Activated naive CD8-positive, alpha-beta T cell treated with anti-CD3 and anti-CD28 coated beads for 36 hours (primary cell): ENCODE results near the gene UBE3B. TPM values are rescaled to one million over a fixed set of nuclear protein-coding genes. Genes with fewer than 3 reads are reported as not detected.

Experiments used
- DNase-seq: peaks from one replicate; pipeline ENCODE4 v3.0.0; 2021
- H3K27ac Mint-ChIP-seq: one replicate; pipeline ENCODE4 v1.8.0; 2022; ENCODE audit warnings: mild to moderate bottlenecking, moderate library complexity, mixed read lengths
- H3K27me3 Mint-ChIP-seq: one replicate; pipeline ENCODE4 v1.8.0; 2022; ENCODE audit warnings: mild to moderate bottlenecking, mixed read lengths
- H3K36me3 Mint-ChIP-seq: one replicate; pipeline ENCODE4 v1.8.0; 2021; ENCODE audit warnings: mild to moderate bottlenecking, mixed read lengths
- H3K4me1 Mint-ChIP-seq: one replicate; pipeline ENCODE4 v1.8.0; 2021; ENCODE audit warnings: mixed read lengths
- H3K4me3 Mint-ChIP-seq: one replicate; pipeline ENCODE4 v1.8.0; 2022; ENCODE audit warnings: mild to moderate bottlenecking, moderate library complexity, mixed read lengths
- H3K9me3 Mint-ChIP-seq: one replicate; pipeline ENCODE4 v1.8.0; 2022; ENCODE audit warnings: mixed read lengths
- total RNA-seq, 2 experiments: library from RNA; stranded (reverse); gene quantifications; one replicate each; pipeline ENCODE4 v1.2.3, GENCODE V29; 2021

Gene UBE3B
- total RNA-seq, 2 experiments from 2014 or later: 23.4 to 23.5 TPM

DNA sequence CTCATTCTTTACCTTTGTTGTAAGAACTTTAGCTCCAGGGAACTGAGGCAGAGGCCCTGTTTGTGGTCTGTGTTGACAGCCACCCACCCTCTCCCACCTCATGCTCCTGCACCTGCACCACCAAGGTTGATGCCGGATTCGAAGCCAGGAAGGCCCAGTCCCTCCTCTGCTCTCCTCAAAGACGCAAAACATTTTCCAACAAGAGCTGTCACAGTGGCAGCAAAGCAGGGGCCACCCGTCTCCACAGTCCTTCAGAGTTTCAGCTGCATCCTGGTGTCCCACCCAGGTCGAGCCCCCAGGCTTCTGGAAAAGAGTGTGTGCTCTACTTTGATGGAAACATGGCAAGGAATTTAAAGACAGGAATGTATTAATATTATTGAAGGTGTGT is 58.4 kb downstream of the UBE3B start:
- Mint-ChIP-seq H3K36me3 (no peaks in the 10 kb centered on the region), H3K4me1 (no peaks in the 10 kb centered on the region)

DNA sequence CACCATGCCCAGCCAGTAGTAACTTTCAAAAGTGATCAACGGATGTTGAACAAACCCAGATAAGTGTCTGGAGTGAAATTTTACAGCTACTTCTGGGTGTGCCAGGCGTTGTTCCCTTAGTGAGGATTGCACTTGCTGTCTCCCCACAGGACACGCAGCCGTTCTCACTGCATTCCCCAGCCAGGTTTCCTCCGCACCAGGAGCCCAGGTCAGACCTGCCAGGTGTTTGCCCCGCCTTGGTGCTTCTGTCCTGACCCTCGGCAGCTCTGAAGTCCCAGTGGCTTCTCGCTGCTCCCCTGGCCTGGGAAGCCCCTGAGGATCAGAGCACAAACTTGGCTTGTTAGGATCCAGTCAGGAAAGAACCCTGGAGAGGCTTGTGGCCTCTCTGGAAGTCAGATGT is 59.7 kb downstream of the UBE3B start:
- Mint-ChIP-seq H3K36me3 (no peaks in the 10 kb centered on the region), H3K27me3 (no peaks in the 10 kb centered on the region)

More for the DNA sequence above, 58.4 kb downstream of the UBE3B start:
- Mint-ChIP-seq H3K4me3 (no peak overlapping the region), H3K27ac (no peak overlapping the region), H3K9me3 (no peaks in the 10 kb centered on the region), H3K27me3 (no peaks in the 10 kb centered on the region)
- no peak for DNase-seq

DNA sequence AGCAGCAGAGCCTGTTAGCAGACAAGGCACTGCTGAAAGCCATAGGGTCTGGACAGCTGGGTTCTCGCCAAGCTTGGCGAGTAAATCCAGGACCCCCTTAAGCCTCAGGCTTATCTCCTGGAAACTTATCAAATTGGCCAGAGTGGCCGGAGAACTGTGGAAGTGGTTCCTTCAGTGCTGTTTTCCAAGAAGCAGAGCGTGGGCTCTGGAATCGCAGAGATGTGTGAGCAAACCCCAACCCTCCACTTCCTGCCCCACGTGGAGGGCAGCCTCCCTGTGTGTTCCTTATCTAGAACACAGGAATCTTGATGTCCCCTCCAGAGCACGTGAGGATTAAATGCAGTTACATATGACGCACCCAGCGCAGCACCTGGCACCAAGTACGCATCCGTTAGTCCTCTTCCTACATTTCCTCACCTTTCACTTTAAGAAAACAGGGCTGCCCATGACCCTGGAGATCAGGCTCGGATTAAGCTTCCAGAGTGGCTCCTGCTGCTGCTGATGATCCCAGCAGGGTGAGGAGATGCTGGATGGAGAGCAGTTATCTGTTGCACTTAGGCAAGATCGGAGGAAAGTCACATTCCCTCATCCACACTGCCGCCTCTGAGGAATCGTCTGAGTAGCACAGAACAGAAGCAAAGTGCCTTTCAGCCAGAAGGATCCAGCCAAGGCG is 60.9 kb downstream of the UBE3B start:
- no peak for DNase-seq
- no peaks in the 10 kb centered on the region for H3K27me3 Mint-ChIP-seq

More for the DNA sequence above, 59.7 kb downstream of the UBE3B start:
- no peak for DNase-seq
- Mint-ChIP-seq H3K9me3 (no peaks in the 10 kb centered on the region), H3K27ac (no peak overlapping the region), H3K4me3 (no peak overlapping the region), H3K4me1 (no peaks in the 10 kb centered on the region)

DNA sequence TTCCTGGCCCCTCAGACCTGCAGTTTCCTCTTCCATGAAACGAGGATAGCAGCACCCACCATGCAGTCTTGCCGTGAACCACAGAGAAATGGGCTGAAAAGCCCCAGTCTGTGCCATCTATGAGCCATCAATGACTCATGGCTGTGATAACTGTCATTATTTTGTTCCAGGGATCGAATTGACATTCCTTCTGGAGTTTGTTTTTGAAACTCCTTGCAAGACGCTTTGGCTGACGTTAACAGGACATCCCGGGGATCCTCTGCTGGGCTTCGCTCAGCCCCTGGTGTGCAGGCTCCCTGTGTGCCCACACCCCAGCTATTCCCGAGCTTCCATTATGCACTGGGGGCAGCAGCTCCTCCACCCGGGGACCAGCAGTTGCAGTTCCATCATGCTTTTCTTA is 62.1 kb downstream of the UBE3B start:
- Mint-ChIP-seq H3K36me3 (peaks cover 1% of the 10 kb centered on the region), H3K9me3 (no peaks in the 10 kb centered on the region), H3K27ac (no peak overlapping the region), H3K27me3 (no peaks in the 10 kb centered on the region), H3K4me1 (no peaks in the 10 kb centered on the region), H3K4me3 (no peak overlapping the region)
- no peak for DNase-seq

More for the DNA sequence above, 60.9 kb downstream of the UBE3B start:
- no peaks in the 10 kb centered on the region for H3K36me3 Mint-ChIP-seq
- H3K9me3 Mint-ChIP-seq: no peaks in the 10 kb centered on the region
- no peaks in the 10 kb centered on the region for H3K4me1 Mint-ChIP-seq
- no peak overlapping the region for H3K27ac Mint-ChIP-seq
- H3K4me3 Mint-ChIP-seq: no peak overlapping the region

DNA sequence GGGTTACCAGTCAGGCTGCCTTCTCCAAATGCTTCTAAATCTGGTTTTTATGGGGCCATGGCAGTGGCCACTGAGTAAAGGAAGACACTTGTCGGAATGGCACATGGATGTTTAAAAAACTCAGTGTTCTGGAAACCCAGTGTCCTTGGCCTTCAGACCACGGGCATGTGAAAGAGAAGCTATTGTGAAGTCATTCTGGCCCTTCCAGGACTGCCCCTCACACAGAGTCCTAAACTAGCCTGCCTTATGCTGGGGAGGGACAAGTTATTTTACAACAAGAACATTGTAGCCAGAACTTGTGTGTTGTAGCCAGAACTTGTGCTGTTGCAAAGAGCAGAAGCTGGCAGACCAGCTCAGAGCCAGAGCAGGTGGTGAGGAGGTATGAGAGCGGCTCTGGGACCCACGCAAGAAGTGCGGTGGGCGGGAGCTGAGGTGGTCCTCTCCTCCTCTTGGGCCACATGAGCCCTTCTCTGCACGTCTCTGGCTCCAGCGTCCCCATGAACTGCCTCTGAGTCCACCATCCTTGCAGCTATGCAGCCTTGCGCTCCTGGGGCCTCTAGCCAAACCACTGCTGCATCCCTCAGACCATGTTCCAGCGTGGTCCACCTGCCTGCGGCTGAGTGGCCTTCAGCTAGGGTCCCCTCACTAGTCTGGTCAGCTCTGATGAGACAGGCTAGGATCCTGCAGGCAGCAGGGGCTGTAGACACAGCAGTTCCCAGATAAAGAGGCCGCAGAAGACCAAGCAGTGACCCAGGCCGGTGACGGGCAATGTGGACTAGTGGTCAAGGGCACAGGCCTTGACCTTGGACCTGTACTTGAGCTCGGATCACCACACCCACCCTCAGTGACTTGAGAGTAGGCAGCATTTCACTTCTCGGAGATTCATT is 63.3 kb downstream of the UBE3B start:
- Mint-ChIP-seq H3K9me3 (no peaks in the 10 kb centered on the region), H3K4me1 (peaks cover 5% of the 10 kb centered on the region), H3K36me3 (peaks cover 1% of the 10 kb centered on the region), H3K27ac (no peak overlapping the region), H3K27me3 (no peaks in the 10 kb centered on the region), H3K4me3 (no peak overlapping the region)
- DNase-seq: no peak

DNA sequence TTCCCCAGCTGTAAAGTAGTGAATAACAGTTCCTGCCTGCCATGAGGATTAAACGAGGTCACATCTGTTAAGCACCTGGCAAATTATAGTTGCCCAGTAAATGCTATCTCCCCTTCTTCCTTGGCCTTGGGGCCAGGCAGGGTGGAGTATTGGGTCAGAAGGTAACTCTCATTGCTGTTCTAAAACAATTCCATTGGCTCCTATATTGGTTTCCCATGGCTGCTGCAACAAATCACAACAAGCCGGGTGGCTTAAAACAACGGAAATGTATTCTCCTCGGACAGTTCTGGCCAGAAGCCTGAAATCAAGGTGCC is 63.9 kb downstream of the UBE3B start:
- no peak for DNase-seq
- no peaks in the 10 kb centered on the region for H3K27me3 Mint-ChIP-seq
- H3K4me1 Mint-ChIP-seq: peaks cover 5% of the 10 kb centered on the region
- H3K9me3 Mint-ChIP-seq: no peaks in the 10 kb centered on the region
- no peak overlapping the region for H3K4me3 Mint-ChIP-seq
- no peak overlapping the region for H3K27ac Mint-ChIP-seq
- peaks cover 1% of the 10 kb centered on the region for H3K36me3 Mint-ChIP-seq

DNA sequence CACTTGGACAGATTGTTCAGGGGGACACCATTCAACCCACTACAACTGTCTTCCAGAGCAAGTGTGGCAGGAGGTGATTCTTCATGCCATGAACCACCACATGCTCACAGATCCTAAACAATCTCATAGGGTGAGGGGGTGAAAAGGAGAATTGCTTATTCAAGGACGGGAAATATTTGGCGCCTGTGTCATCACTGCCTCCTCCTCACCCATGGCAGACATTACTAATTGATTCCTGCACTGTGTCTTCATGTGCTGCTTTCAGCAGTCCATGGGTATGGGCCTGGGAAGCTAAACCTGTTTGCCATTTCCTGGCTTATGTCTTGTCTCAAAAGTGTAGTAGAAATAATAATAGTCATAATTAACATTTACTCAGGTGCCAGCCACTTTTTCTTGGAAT is 64.6 kb downstream of the UBE3B start:
- Mint-ChIP-seq H3K36me3 (peaks cover 1% of the 10 kb centered on the region), H3K4me3 (no peak overlapping the region), H3K27ac (no peak overlapping the region), H3K27me3 (peaks cover 4% of the 10 kb centered on the region), H3K9me3 (no peaks in the 10 kb centered on the region), H3K4me1 (peaks cover 5% of the 10 kb centered on the region)
- no peak for DNase-seq

DNA sequence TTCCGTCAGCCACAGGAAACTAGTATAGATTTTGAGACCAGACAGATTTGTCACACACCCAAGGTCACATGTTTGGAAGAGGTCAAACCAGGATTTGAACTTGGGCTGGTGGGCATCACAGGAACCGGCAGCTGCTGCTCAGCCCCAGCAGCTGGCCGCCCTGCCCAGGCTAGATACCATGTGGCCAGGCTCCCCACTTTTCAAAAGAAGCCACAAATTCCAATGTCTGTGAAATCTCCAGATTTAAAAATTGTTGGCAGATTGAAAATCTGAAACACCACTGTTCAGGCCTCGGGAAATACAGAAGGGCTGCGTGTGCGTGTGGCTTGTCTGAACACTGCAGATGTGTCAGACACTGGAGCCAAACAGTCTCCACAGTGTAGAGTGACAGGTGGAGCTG is 65.4 kb downstream of the UBE3B start:
- peaks cover 5% of the 10 kb centered on the region for H3K4me1 Mint-ChIP-seq

DNA sequence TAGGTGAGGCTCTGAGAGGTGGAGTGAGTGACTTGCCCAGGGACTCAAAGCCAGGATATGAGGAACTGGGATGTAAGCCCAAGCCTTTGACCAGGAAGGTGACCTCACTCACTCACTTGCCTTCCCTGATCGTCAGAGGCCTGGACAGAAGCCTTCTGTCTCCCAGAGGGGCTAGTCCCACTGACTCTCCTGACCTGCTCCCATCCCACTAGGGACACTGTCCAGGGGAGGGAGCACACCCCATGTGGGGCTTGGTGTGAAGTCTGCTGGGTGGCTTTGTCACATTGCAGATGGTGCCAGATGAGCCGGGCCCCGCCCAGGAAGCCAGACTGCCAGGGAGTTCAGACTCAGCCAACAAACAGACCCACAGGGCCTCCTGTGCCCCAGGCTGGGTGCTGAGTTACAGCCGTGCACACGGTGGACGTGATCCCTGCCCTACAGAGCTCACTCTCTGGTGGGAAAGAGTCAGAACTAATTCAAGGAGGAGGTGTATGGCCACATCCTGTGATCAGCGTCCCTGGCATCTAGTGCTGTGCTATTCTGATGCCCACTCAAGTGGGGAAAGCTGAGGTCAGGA is 67.6 kb downstream of the UBE3B start:
- no peak for DNase-seq
- no peaks in the 10 kb centered on the region for H3K9me3 Mint-ChIP-seq
- H3K36me3 Mint-ChIP-seq: peaks cover 1% of the 10 kb centered on the region
- H3K27me3 Mint-ChIP-seq: peaks cover 21% of the 10 kb centered on the region
- no peak overlapping the region for H3K4me3 Mint-ChIP-seq
- H3K27ac Mint-ChIP-seq: no peak overlapping the region
- peaks cover 5% of the 10 kb centered on the region for H3K4me1 Mint-ChIP-seq

More for the DNA sequence above, 65.4 kb downstream of the UBE3B start:
- H3K4me3 Mint-ChIP-seq: no peak overlapping the region
- DNase-seq: no peak
- H3K27ac Mint-ChIP-seq: no peak overlapping the region
- H3K9me3 Mint-ChIP-seq: no peaks in the 10 kb centered on the region
- peaks cover 13% of the 10 kb centered on the region for H3K27me3 Mint-ChIP-seq
- peaks cover 1% of the 10 kb centered on the region for H3K36me3 Mint-ChIP-seq

DNA sequence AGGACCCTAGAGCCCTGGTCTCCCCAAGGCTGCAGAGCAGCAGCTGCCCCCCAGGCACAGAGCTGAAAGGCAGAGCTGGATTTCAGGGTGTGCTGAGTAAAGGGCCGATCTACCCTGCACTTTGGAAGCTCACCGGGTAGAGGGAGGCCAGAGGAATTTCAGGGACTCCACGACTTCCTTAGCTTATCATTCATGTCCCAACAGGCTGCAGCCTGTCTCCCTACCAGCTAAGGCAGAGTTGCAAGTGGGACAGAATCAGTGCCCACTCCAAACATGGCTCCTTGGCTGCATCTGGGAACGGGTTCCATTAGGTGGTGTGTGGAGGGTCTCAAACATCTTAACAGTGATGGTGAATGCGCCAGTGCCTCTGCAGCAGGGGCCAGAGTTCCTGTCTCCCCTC is 68.4 kb downstream of the UBE3B start:
- no peak overlapping the region for H3K4me3 Mint-ChIP-seq
- DNase-seq: no peak
- H3K27me3 Mint-ChIP-seq: peaks cover 21% of the 10 kb centered on the region
- H3K36me3 Mint-ChIP-seq: peaks cover 1% of the 10 kb centered on the region
- no peaks in the 10 kb centered on the region for H3K9me3 Mint-ChIP-seq
- H3K4me1 Mint-ChIP-seq: peaks cover 5% of the 10 kb centered on the region
- no peak overlapping the region for H3K27ac Mint-ChIP-seq

DNA sequence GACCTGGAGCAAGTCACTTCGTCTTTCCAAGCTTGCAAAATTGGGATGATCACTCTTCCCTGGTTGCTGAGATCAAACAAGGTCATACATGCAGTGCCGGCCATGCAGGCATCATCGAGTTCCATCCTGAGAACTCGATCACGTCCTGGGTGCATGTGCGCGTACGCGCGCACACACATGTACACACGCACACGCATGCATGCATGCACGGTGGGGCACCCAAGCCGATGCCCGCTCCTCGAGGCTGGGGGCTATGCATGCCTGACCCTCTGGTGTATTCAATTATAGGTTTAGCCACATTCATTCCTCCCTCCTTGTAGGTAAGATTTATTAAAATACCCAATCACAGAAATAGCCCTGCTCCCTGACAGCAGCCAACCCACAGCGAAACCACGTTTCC is 69.9 kb downstream of the UBE3B start:
- Mint-ChIP-seq H3K36me3 (peaks cover 1% of the 10 kb centered on the region), H3K27ac (no peak overlapping the region), H3K4me1 (peaks cover 5% of the 10 kb centered on the region), H3K9me3 (no peaks in the 10 kb centered on the region), H3K27me3 (peaks cover 21% of the 10 kb centered on the region), H3K4me3 (no peak overlapping the region)
- DNase-seq: no peak

DNA sequence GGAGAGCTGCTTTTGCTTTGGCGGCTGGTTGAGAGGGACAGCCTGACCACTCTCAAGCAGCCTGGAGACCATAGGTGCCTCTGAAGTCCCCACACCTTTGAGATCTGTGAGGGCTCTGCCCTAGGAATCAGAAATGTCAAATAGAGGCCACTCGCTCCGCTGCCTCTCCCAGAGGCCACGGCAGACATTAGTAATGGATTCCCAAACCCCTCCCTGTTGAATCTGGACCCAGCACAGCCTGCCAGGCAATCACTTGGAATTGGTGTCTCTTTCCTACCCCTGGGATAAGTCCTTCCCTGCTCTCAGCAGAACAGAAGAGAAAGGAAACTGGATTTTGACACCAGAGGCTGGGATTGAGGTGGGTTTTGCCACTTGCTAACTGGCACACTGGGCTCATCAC is 70.8 kb downstream of the UBE3B start:
- H3K9me3 Mint-ChIP-seq: no peaks in the 10 kb centered on the region
- peaks cover 1% of the 10 kb centered on the region for H3K36me3 Mint-ChIP-seq
- H3K4me3 Mint-ChIP-seq: no peak overlapping the region
- no peak for DNase-seq
- peaks cover 5% of the 10 kb centered on the region for H3K4me1 Mint-ChIP-seq
- peaks cover 21% of the 10 kb centered on the region for H3K27me3 Mint-ChIP-seq
- no peak overlapping the region for H3K27ac Mint-ChIP-seq

DNA sequence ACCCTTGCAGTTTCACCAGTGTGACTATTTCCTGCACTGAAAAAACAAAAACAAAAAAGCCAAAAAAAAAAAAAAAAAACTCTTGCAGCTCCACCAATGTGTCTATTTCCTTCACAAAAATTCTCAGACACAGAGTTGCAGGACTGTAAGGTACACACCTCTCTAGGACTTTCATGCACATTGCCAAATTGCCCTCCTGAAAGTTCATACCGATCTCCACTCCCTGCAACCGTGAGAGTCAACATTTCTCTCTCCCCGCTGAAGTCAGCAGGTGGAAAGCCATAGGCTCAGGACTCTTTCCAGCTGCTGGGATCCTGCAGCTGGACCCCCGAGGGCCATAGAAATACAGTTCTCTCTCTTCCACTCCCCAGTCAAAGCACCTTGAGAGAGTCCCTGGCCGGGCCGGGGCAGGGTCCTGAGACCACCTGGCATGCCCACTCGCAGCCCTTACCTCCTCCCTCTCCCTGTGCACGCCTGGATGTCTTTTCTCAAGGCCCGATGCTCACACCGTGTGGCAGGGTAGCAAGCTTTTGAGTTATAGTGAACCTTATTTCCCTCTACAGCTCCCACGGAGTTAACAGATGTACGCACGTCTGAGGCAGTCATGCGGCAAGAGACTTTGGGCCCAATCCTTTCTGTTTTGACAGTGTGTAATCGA is 72.3 kb downstream of the UBE3B start:
- DNase-seq: no peak
- H3K27ac Mint-ChIP-seq: no peak overlapping the region
- peaks cover 5% of the 10 kb centered on the region for H3K4me1 Mint-ChIP-seq
- H3K36me3 Mint-ChIP-seq: no peaks in the 10 kb centered on the region
- H3K27me3 Mint-ChIP-seq: peaks cover 21% of the 10 kb centered on the region
- no peaks in the 10 kb centered on the region for H3K9me3 Mint-ChIP-seq
- H3K4me3 Mint-ChIP-seq: no peak overlapping the region

DNA sequence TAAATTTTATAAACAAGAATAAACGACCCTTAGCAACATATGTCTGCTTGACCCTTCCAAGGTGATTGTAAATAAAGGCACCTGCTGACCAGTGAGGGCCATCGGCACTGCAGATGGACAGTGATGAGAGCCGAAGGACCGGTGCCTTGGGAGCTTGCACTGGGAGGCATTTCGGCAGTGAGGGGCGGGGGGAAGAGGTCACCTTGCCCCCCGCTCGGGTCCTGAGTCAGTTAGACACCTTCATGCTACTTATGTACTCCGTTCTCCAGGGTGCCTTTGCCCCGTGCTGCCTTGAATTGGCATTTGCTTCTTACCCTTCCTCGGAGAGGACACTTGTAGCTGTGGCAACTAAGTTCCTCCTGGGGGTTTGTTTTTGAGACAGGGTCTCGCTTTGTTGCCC is 72.8 kb downstream of the UBE3B start:
- DNase-seq: no peak
- no peak overlapping the region for H3K4me3 Mint-ChIP-seq
- peaks cover 21% of the 10 kb centered on the region for H3K27me3 Mint-ChIP-seq
- H3K9me3 Mint-ChIP-seq: no peaks in the 10 kb centered on the region
- H3K27ac Mint-ChIP-seq: no peak overlapping the region
- peaks cover under 1% of the 10 kb centered on the region for H3K4me1 Mint-ChIP-seq
- H3K36me3 Mint-ChIP-seq: no peaks in the 10 kb centered on the region

DNA sequence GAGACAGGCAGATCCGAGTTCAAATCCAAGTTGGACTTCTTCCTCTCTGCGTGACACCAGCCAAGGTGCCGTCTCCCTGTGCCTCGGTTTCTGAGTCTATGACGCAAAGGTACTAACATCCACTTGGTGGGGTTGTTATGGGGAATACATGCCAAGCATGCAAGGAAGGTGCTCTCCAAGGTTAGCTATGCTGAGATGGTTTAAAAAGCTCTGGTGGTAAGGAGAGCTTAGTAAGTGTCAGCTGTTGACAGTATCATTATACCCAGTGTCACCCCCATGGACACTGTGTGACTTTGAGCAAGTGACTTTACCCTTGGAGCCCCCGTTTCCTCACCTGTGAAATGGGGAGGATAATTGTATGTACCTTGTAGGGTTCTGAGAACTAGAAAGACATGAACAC is 73.7 kb downstream of the UBE3B start:
- Mint-ChIP-seq H3K9me3 (no peaks in the 10 kb centered on the region), H3K4me1 (no peaks in the 10 kb centered on the region), H3K4me3 (no peak overlapping the region), H3K36me3 (no peaks in the 10 kb centered on the region), H3K27me3 (peaks cover 21% of the 10 kb centered on the region), H3K27ac (no peak overlapping the region)
- DNase-seq: no peak
